Measurements from ENCODE around the gene FREY1.

- TF ChIP-seq CTCF (IDR thresholded peaks at IDR 0.05), result no peak
- TF ChIP-seq EZH2 (IDR thresholded peaks at IDR 0.05), result no peak
- TF ChIP-seq EZH2phosphoT487 (IDR thresholded peaks at IDR 0.05), result peak; percentile 2
Observed at GRCh38 chr11:45917623-45918330, 10.7 kb upstream of the FREY1 start, which contains the start of gene PEX16.
